PC-3 (cell line): ENCODE results near the gene ADORA1.

Source experiments
- CTCF ChIP-seq: fragments of 300-600 bp; sonication (generic); conservative IDR thresholded peaks from 2 replicates; pipeline ENCODE4 v1.5.1; 2017; ENCODE audit warnings: antibody characterized with exemption, low read depth, mild to moderate bottlenecking, low read length
- EZH2 ChIP-seq: fragments of 300-600 bp; sonication (generic); IDR thresholded peaks from one replicate; pipeline ENCODE4 v1.6.1; 2017; ENCODE audit warnings: antibody characterized with exemption, mild to moderate bottlenecking, low read length; ENCODE audit not compliant: unreplicated experiment
- EZH2phosphoT487 ChIP-seq: fragments of 300-600 bp; sonication (generic); IDR thresholded peaks from 2 replicates; pipeline ENCODE4 v1.6.1; 2018; ENCODE audit warnings: mild to moderate bottlenecking, antibody characterized with exemption, low read length, borderline replicate concordance

GRCh38 chr1:203120325-203121153, 7.0 kb upstream of the ADORA1 start:
- TF ChIP-seq CTCF (no peak), EZH2 (no peak), EZH2phosphoT487 (no peak)
